Measurements from ENCODE around the gene POLG2. TPM values are rescaled to one million over a fixed set of nuclear protein-coding genes. Genes with fewer than 3 reads are reported as not detected.
"Not testable (repeated sequence)": the region's sequence is repeated elsewhere in the genome, so short reads cannot be mapped to it uniquely, and the experiment has no call there.

The POLG2 gene
- total RNA-seq, 1 experiment from 2014 or later, result 7.1 TPM

- DNase-seq (ENCODE audit: low spot score), result no peak
Measured at GRCh38 chr17:64439956-64440355, 56.9 kb downstream of the POLG2 start.

GRCh38 chr17:64439521-64439920 lies 57.3 kb downstream of the POLG2 start:
- DNase-seq (ENCODE audit: low spot score), result not testable (repeated sequence)

- DNase-seq (ENCODE audit: low spot score), result no peak
Measured at GRCh38 chr17:64437944-64438525, 58.8 kb downstream of the POLG2 start.

GRCh38 chr17:64431534-64431933 lies 65.3 kb downstream of the POLG2 start:
- DNase-seq (ENCODE audit: low spot score), result no peak

DNA sequence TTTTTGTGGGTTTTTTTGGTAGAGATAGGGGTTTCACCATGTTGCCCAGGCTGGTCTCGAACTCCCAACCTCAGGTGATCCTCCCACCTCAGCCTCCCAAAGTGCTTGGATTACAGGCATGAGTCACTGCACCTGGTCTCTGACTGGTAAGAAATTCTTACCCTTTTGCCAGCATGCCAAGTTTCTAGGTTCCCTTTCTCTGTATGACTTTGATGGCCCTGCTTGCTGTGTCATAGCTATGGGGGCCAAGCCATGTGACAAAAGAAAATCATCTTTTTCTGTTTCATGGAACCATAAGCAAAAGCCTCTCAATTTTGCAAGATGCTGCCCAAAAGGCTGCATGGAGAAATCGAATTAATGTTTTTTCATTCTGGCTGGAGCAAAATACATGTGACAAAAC lies 66.8 kb downstream of the POLG2 start:
- DNase-seq (ENCODE audit: low spot score), result not testable (repeated sequence)

DNA sequence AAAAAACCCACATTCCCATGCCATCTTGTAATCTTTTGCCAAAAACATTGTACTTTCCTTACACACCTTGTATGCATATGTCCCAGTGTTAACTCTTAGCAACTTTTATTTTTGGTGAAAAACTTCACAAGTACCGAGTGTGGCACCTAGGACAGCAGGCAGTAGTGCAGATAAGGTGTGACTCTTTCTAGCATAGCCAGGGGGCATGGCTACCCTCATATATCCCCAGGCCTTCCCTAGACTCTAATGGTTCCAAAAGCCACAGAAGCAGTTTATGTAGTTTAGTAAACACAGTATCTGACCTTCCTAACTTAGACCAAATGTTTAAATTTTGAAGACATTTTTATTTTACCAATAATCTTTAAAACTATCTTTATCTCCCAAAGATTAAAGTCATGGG lies 68.4 kb downstream of the POLG2 start:
- no peak for DNase-seq (ENCODE audit: low spot score)

Other genes with a start within 250 kb of the POLG2 start
- 31.6 and 31.9 TPM in 2 replicates for gene TEX2, start 233.8 kb downstream of the POLG2 start, total RNA-seq (2014; rRNA removed; shearing (Covaris generic))
- gene PECAM1, start 106.2 kb downstream of the POLG2 start, total RNA-seq (2014; rRNA removed; shearing (Covaris generic)), result 0.05 TPM in 1 of 2 replicates, not detected in the other
- 1.4 and 6.6 TPM in 2 replicates for gene MILR1, start 47.9 kb downstream of the POLG2 start, total RNA-seq (2014; rRNA removed; shearing (Covaris generic))
- gene DDX5, start 9.2 kb upstream of the POLG2 start, total RNA-seq (2014; rRNA removed; shearing (Covaris generic)), result 338 and 562 TPM in 2 replicates
- 15.5 and 36.7 TPM in 2 replicates for gene CEP95, start 9.9 kb upstream of the POLG2 start, total RNA-seq (2014; rRNA removed; shearing (Covaris generic))
- 45.6 and 50.8 TPM in 2 replicates for gene SMURF2, start 165.3 kb upstream of the POLG2 start, total RNA-seq (2014; rRNA removed; shearing (Covaris generic))

All from A172 (cell line).